Duodenal mucosa (tissue), 2 donors: ENCODE results near the gene SALL3.

Source experiments
- H3K27ac ChIP-seq: one replicate; pipeline ENCODE4 v1.7.0; 2013; ENCODE audit warnings: low read depth, low read length
- H3K27me3 ChIP-seq, 2 donors: one replicate each; pipeline ENCODE4 v1.7.0; 2013; ENCODE audit warnings: low read length in 2 of 2, control low read depth in 1 of 2; ENCODE audit not compliant: insufficient read depth in 2 of 2, control insufficient read depth in 1 of 2
- H3K36me3 ChIP-seq, 2 donors: one replicate each; pipeline ENCODE4 v1.7.0; 2013; ENCODE audit warnings: low read length in 2 of 2, control low read depth in 1 of 2; ENCODE audit not compliant: insufficient read depth in 2 of 2, control insufficient read depth in 1 of 2
- H3K4me1 ChIP-seq, 2 donors: one replicate each; pipeline ENCODE4 v1.7.0; 2013; ENCODE audit warnings: low read length in 2 of 2, control low read depth in 1 of 2; ENCODE audit not compliant: insufficient read depth in 2 of 2, control insufficient read depth in 1 of 2
- H3K4me3 ChIP-seq, 2 donors: one replicate each; pipeline ENCODE4 v1.7.0; 2013; ENCODE audit warnings: low read length in 2 of 2, low read depth in 1 of 2
- H3K9ac ChIP-seq, 2 donors: one replicate each; pipeline ENCODE4 v1.7.0; 2013; ENCODE audit warnings: low read length in 2 of 2, low read depth in 1 of 2
- H3K9me3 ChIP-seq, 2 donors: one replicate each; pipeline ENCODE4 v1.7.0; 2013; ENCODE audit warnings: low read length in 2 of 2, control low read depth in 1 of 2; ENCODE audit not compliant: control insufficient read depth in 1 of 2

The SALL3 gene

GRCh38 chr18:79026491-79026890 lies 46.9 kb downstream of the SALL3 start:
- H3K4me3 ChIP-seq = no peak overlapping the region
- H3K36me3 ChIP-seq = no peaks in the 10 kb centered on the region
- H3K27ac ChIP-seq = no peak overlapping the region
- H3K9me3 ChIP-seq = peaks cover 3 to 7% of the 10 kb centered on the region in 2 donors
- H3K27me3 ChIP-seq = no peaks in the 10 kb centered on the region
- H3K9ac ChIP-seq = no peak overlapping the region
- no peaks in the 10 kb centered on the region for H3K4me1 ChIP-seq

GRCh38 chr18:79030680-79031079 lies 51.1 kb downstream of the SALL3 start:
- Histone ChIP-seq H3K9ac (no peak overlapping the region), H3K9me3 (peaks cover 3 to 7% of the 10 kb centered on the region in 2 donors), H3K27ac (no peak overlapping the region), H3K36me3 (no peaks in the 10 kb centered on the region), H3K4me1 (no peaks in the 10 kb centered on the region), H3K4me3 (no peak overlapping the region), H3K27me3 (no peaks in the 10 kb centered on the region)

GRCh38 chr18:79042276-79042675 lies 62.7 kb downstream of the SALL3 start:
- Histone ChIP-seq H3K4me3 (no peak overlapping the region), H3K27ac (no peak overlapping the region), H3K9ac (no peak overlapping the region), H3K9me3 (no peaks in the 10 kb centered on the region), H3K4me1 (no peaks in the 10 kb centered on the region), H3K27me3 (peaks cover 0 to 4% of the 10 kb centered on the region in 2 donors), H3K36me3 (no peaks in the 10 kb centered on the region)

- no peaks in the 10 kb centered on the region for H3K9me3 ChIP-seq
- no peak overlapping the region for H3K27ac ChIP-seq
- H3K4me3 ChIP-seq = no peak overlapping the region
- H3K27me3 ChIP-seq = peaks cover 0 to 4% of the 10 kb centered on the region in 2 donors
- H3K36me3 ChIP-seq = no peaks in the 10 kb centered on the region
- H3K9ac ChIP-seq = no peak overlapping the region
- H3K4me1 ChIP-seq = no peaks in the 10 kb centered on the region
Observed at GRCh38 chr18:79043288-79043687, 63.7 kb downstream of the SALL3 start.

GRCh38 chr18:79046522-79046921 lies 66.9 kb downstream of the SALL3 start:
- Histone ChIP-seq H3K4me1 (no peaks in the 10 kb centered on the region), H3K4me3 (peak overlapping the region; percentile 13 to 35), H3K9me3 (no peaks in the 10 kb centered on the region), H3K27me3 (peaks cover 0 to 4% of the 10 kb centered on the region in 2 donors), H3K9ac (peak overlapping the region in 1 of 2 donors; percentile 10), H3K36me3 (no peaks in the 10 kb centered on the region), H3K27ac (no peak overlapping the region)

GRCh38 chr18:79047556-79048244 lies 68.1 kb downstream of the SALL3 start:
- Histone ChIP-seq H3K4me1 (no peaks in the 10 kb centered on the region), H3K36me3 (no peaks in the 10 kb centered on the region), H3K27me3 (peaks cover 0 to 4% of the 10 kb centered on the region in 2 donors), H3K4me3 (no peak overlapping the region), H3K9ac (no peak overlapping the region), H3K9me3 (no peaks in the 10 kb centered on the region), H3K27ac (no peak overlapping the region)

GRCh38 chr18:79048245-79048632 lies 68.6 kb downstream of the SALL3 start:
- no peak overlapping the region for H3K9ac ChIP-seq
- no peak overlapping the region for H3K27ac ChIP-seq
- H3K9me3 ChIP-seq = no peaks in the 10 kb centered on the region
- H3K36me3 ChIP-seq = no peaks in the 10 kb centered on the region
- H3K4me1 ChIP-seq = no peaks in the 10 kb centered on the region
- no peak overlapping the region for H3K4me3 ChIP-seq
- peaks cover 0 to 4% of the 10 kb centered on the region in 2 donors for H3K27me3 ChIP-seq

- Histone ChIP-seq H3K27me3 (no peaks in the 10 kb centered on the region), H3K9ac (no peak overlapping the region), H3K4me3 (no peak overlapping the region), H3K9me3 (no peaks in the 10 kb centered on the region), H3K4me1 (no peaks in the 10 kb centered on the region), H3K36me3 (no peaks in the 10 kb centered on the region), H3K27ac (no peak overlapping the region)
Observed at GRCh38 chr18:79049506-79049905, 69.9 kb downstream of the SALL3 start.
